ENCODE data around the gene FAM168A.

Gene FAM168A

DNA sequence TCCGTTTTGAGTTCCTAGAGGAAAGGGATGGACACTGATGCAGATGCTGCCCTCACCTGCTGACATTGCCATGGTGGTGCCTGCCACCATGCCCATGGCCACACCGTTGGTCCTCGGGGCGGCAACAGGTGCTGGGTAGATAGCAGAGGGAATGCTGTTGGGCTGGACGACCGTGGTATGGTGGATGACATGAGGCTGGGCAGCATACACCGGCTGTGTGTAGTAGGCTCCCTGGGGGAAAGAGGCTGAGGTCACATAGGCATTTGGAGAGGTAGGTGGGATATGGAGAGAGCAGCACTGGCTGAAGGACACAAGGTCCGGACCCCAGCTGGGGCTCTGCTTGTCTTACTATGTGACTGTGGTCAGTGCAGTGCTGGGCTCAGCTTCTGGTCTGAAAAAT lies 188.5 kb downstream of the FAM168A start:
- no peak for TF ChIP-seq RARB (CRISPR knock-in tag; IDR thresholded peaks at IDR 0.05)
- TF ChIP-seq CSDC2 (CRISPR knock-in tag; IDR thresholded peaks at IDR 0.05), result no peak
- no peak for ATAC-seq

DNA sequence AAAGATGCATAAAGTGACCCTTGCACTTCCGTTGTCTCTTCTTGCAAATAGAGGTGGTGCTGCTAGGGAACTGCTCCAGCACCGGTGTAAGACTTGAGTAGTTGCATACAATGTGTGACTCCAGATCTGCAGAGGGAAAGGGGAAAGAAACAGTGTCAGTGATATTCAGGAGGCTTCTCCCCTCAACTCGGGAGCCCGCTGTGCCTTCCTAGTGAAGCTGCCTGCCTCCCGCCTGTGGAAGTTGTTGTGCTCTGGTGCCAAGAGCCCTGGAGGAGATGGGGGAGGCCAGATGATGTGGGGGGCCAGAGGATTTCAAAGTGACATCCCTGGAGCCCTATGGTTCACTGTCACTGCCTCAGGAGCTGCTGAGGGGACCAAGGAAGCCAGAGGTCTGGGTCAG lies 191.3 kb downstream of the FAM168A start:
- TF ChIP-seq OSR1 (CRISPR knock-in tag; IDR thresholded peaks at IDR 0.05) (no peak), ZNF8 (CRISPR knock-in tag; IDR thresholded peaks at IDR 0.05) (no peak), ZNF565 (CRISPR knock-in tag; conservative IDR thresholded peaks at IDR 0.05; ENCODE audit: low read depth) (no peak), RARB (CRISPR knock-in tag; IDR thresholded peaks at IDR 0.05) (no peak), ZC3H10 (CRISPR knock-in tag; IDR thresholded peaks at IDR 0.05) (no peak), ZFP30 (CRISPR knock-in tag; IDR thresholded peaks at IDR 0.05) (no peak), ARNTL (CRISPR knock-in tag; IDR thresholded peaks at IDR 0.05; ENCODE audit: borderline replicate concordance, low read depth) (no peak), GLIS3 (CRISPR knock-in tag; IDR thresholded peaks at IDR 0.05) (no peak), ESRRG (CRISPR knock-in tag; IDR thresholded peaks at IDR 0.05) (no peak), TOX (CRISPR knock-in tag; IDR thresholded peaks at IDR 0.05; ENCODE audit: borderline replicate concordance) (no peak), ZNF70 (CRISPR knock-in tag; IDR thresholded peaks at IDR 0.05) (no peak), PPARA (CRISPR knock-in tag; IDR thresholded peaks at IDR 0.05; ENCODE audit: borderline replicate concordance) (no peak), CSDC2 (CRISPR knock-in tag; IDR thresholded peaks at IDR 0.05) (no peak), ZFP3 (CRISPR knock-in tag; IDR thresholded peaks at IDR 0.05) (no peak)
- TF ChIP-seq, protein P1, sequence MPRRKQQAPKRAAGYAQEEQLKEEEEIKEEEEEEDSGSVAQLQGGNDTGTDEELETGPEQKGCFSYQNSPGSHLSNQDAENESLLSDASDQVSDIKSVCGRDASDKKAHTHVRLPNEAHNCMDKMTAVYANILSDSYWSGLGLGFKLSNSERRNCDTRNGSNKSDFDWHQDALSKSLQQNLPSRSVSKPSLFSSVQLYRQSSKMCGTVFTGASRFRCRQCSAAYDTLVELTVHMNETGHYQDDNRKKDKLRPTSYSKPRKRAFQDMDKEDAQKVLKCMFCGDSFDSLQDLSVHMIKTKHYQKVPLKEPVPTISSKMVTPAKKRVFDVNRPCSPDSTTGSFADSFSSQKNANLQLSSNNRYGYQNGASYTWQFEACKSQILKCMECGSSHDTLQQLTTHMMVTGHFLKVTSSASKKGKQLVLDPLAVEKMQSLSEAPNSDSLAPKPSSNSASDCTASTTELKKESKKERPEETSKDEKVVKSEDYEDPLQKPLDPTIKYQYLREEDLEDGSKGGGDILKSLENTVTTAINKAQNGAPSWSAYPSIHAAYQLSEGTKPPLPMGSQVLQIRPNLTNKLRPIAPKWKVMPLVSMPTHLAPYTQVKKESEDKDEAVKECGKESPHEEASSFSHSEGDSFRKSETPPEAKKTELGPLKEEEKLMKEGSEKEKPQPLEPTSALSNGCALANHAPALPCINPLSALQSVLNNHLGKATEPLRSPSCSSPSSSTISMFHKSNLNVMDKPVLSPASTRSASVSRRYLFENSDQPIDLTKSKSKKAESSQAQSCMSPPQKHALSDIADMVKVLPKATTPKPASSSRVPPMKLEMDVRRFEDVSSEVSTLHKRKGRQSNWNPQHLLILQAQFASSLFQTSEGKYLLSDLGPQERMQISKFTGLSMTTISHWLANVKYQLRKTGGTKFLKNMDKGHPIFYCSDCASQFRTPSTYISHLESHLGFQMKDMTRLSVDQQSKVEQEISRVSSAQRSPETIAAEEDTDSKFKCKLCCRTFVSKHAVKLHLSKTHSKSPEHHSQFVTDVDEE (CRISPR knock-in tag; IDR thresholded peaks at IDR 0.05), result no peak
- TF ChIP-seq, protein P2, sequence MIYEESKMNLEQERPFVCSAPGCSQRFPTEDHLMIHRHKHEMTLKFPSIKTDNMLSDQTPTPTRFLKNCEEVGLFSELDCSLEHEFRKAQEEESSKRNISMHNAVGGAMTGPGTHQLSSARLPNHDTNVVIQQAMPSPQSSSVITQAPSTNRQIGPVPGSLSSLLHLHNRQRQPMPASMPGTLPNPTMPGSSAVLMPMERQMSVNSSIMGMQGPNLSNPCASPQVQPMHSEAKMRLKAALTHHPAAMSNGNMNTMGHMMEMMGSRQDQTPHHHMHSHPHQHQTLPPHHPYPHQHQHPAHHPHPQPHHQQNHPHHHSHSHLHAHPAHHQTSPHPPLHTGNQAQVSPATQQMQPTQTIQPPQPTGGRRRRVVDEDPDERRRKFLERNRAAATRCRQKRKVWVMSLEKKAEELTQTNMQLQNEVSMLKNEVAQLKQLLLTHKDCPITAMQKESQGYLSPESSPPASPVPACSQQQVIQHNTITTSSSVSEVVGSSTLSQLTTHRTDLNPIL (CRISPR knock-in tag; IDR thresholded peaks at IDR 0.05; ENCODE audit: low read depth), result no peak
- TF ChIP-seq, protein P3, sequence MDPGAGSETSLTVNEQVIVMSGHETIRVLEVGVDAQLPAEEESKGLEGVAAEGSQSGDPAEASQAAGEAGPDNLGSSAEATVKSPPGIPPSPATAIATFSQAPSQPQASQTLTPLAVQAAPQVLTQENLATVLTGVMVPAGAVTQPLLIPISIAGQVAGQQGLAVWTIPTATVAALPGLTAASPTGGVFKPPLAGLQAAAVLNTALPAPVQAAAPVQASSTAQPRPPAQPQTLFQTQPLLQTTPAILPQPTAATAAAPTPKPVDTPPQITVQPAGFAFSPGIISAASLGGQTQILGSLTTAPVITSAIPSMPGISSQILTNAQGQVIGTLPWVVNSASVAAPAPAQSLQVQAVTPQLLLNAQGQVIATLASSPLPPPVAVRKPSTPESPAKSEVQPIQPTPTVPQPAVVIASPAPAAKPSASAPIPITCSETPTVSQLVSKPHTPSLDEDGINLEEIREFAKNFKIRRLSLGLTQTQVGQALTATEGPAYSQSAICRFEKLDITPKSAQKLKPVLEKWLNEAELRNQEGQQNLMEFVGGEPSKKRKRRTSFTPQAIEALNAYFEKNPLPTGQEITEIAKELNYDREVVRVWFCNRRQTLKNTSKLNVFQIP (CRISPR knock-in tag; IDR thresholded peaks at IDR 0.05; ENCODE audit: borderline replicate concordance, low read depth), result no peak
- TF ChIP-seq, protein P4, sequence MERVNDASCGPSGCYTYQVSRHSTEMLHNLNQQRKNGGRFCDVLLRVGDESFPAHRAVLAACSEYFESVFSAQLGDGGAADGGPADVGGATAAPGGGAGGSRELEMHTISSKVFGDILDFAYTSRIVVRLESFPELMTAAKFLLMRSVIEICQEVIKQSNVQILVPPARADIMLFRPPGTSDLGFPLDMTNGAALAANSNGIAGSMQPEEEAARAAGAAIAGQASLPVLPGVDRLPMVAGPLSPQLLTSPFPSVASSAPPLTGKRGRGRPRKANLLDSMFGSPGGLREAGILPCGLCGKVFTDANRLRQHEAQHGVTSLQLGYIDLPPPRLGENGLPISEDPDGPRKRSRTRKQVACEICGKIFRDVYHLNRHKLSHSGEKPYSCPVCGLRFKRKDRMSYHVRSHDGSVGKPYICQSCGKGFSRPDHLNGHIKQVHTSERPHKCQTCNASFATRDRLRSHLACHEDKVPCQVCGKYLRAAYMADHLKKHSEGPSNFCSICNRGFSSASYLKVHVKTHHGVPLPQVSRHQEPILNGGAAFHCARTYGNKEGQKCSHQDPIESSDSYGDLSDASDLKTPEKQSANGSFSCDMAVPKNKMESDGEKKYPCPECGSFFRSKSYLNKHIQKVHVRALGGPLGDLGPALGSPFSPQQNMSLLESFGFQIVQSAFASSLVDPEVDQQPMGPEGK (CRISPR knock-in tag; IDR thresholded peaks at IDR 0.05; ENCODE audit: borderline replicate concordance), result no peak
- no peak for ATAC-seq

DNA sequence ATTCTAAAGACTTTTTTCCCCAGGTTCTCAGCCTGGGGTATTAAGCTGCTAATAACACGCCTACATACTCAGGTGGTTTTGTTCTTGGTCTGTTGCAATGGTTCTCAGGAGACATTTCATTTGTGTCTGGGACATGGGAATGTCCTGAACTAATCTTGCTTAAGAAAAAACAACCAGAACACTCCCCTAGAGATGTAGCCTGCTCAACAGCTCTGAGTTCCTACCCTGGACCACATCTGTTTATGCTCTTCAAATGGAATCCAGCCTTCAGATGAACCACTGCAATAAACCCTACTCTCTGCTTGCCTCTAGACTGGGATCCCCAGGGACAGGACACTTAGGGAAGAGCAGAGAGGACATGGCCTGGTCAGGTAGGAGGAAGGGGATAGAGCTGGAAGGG lies 191.8 kb downstream of the FAM168A start:
- no peak for ATAC-seq
- TF ChIP-seq ZC3H10 (CRISPR knock-in tag; IDR thresholded peaks at IDR 0.05) (no peak), ISL1 (CRISPR knock-in tag; IDR thresholded peaks at IDR 0.05) (no peak), BACH2 (CRISPR knock-in tag; IDR thresholded peaks at IDR 0.05; ENCODE audit: borderline replicate concordance) (no peak), TOX (CRISPR knock-in tag; IDR thresholded peaks at IDR 0.05; ENCODE audit: borderline replicate concordance) (no peak), SNAI2 (CRISPR knock-in tag; IDR thresholded peaks at IDR 0.05) (no peak), OSR1 (CRISPR knock-in tag; IDR thresholded peaks at IDR 0.05) (no peak), CSDC2 (CRISPR knock-in tag; IDR thresholded peaks at IDR 0.05) (no peak), RARB (CRISPR knock-in tag; IDR thresholded peaks at IDR 0.05) (no peak), ZFP30 (CRISPR knock-in tag; IDR thresholded peaks at IDR 0.05) (no peak)
- TF ChIP-seq, protein P4 (CRISPR knock-in tag; IDR thresholded peaks at IDR 0.05; ENCODE audit: borderline replicate concordance), result no peak
- TF ChIP-seq, protein P2 (CRISPR knock-in tag; IDR thresholded peaks at IDR 0.05; ENCODE audit: low read depth), result no peak
- TF ChIP-seq, protein P3 (CRISPR knock-in tag; IDR thresholded peaks at IDR 0.05; ENCODE audit: borderline replicate concordance, low read depth), result no peak
- TF ChIP-seq, protein P5, sequence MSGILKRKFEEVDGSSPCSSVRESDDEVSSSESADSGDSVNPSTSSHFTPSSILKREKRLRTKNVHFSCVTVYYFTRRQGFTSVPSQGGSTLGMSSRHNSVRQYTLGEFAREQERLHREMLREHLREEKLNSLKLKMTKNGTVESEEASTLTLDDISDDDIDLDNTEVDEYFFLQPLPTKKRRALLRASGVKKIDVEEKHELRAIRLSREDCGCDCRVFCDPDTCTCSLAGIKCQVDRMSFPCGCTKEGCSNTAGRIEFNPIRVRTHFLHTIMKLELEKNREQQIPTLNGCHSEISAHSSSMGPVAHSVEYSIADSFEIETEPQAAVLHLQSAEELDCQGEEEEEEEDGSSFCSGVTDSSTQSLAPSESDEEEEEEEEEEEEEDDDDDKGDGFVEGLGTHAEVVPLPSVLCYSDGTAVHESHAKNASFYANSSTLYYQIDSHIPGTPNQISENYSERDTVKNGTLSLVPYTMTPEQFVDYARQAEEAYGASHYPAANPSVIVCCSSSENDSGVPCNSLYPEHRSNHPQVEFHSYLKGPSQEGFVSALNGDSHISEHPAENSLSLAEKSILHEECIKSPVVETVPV (CRISPR knock-in tag; IDR thresholded peaks at IDR 0.05), result no peak
